Suprapubic skin (tissue), 4 donors: Measurements from ENCODE around the gene SETBP1. TPM values are rescaled to one million over a fixed set of nuclear protein-coding genes. Genes with fewer than 3 reads are reported as not detected.

Experiments used
- DNase-seq, 2 donors: peaks; one replicate each; pipeline ENCODE4 v3.0.0-alpha.2; 2019; ENCODE audit warnings: low spot score in 2 of 2
- H3K27ac ChIP-seq: fragments of 200-600 bp; sonication (generic); one replicate; pipeline ENCODE4 v1.5.1; 2019
- H3K27me3 ChIP-seq: fragments of 200-600 bp; sonication (generic); one replicate; pipeline ENCODE4 v1.5.1; 2019
- H3K36me3 ChIP-seq: fragments of 200-600 bp; sonication (generic); one replicate; pipeline ENCODE4 v1.5.1; 2019
- H3K4me1 ChIP-seq: fragments of 200-600 bp; sonication (generic); one replicate; pipeline ENCODE4 v1.5.1; 2019
- H3K4me3 ChIP-seq: fragments of 200-600 bp; sonication (generic); one replicate; pipeline ENCODE4 v1.5.1; 2019; ENCODE audit warnings: mild to moderate bottlenecking
- H3K9me3 ChIP-seq: fragments of 200-600 bp; sonication (generic); one replicate; pipeline ENCODE4 v1.5.1; 2019
- CTCF ChIP-seq, 2 donors: fragments of 200-600 bp in 1 of 2; fragments of 450-650 bp in 1 of 2; sonication (generic) in 1 of 2; IDR thresholded peaks; one replicate each; pipeline ENCODE4 v1.5.1; 2016 to 2019; ENCODE audit warnings: antibody characterized with exemption in 2 of 2, mild to moderate bottlenecking in 1 of 2, moderate library complexity in 1 of 2
- EP300 ChIP-seq: sonication (generic); formaldehyde crosslinking; IDR thresholded peaks from one replicate; pipeline ENCODE4 v1.6.1; 2017; ENCODE audit warnings: antibody characterized with exemption
- POLR2A ChIP-seq, 2 donors: fragments of 450-650 bp; IDR thresholded peaks; one replicate each; pipeline ENCODE4 v1.6.1; 2017; ENCODE audit warnings: antibody characterized with exemption in 2 of 2, mild to moderate bottlenecking in 2 of 2, moderate library complexity in 2 of 2
- POLR2AphosphoS5 ChIP-seq, 3 donors: sonication (generic); formaldehyde crosslinking; IDR thresholded peaks; one replicate each; pipeline ENCODE4 v1.6.1; 2017; ENCODE audit warnings: antibody characterized with exemption in 3 of 3
- WGBS: methylation state at CpG from one replicate; pipeline ENCODE4 v1.1.5; 2018; 5-methylcytosine and 5-hydroxymethylcytosine counted together
- total RNA-seq, 4 donors: library from RNA; depleted of rRNA; stranded (reverse); fragments of >200 nt; gene quantifications; one replicate each; pipeline ENCODE4 v1.1.0, GENCODE V29; 2016

SETBP1 gene
- total RNA-seq, 4 donors from 2014 or later = 13.1 to 25.6 (median 17.2) TPM

- Histone ChIP-seq H3K4me3 (no peak overlapping the region), H3K4me1 (peaks cover 6% of the 10 kb centered on the region), H3K9me3 (no peaks in the 10 kb centered on the region), H3K36me3 (no peaks in the 10 kb centered on the region), H3K27me3 (no peaks in the 10 kb centered on the region), H3K27ac (no peak overlapping the region)
- no peak for DNase-seq
- 92% methylated on average over 5 of the region's 5 CpGs for WGBS
- no peak for TF ChIP-seq POLR2AphosphoS5 (IDR thresholded peaks at IDR 0.05)
- TF ChIP-seq EP300 = no peak
- no peak for TF ChIP-seq CTCF (IDR thresholded peaks at IDR 0.05)
- no peak for TF ChIP-seq POLR2A (IDR thresholded peaks at IDR 0.05)
Measured at GRCh38 chr18:45103319-45104048, 422.8 kb downstream of the SETBP1 start.

- no peaks in the 10 kb centered on the region for H3K36me3 ChIP-seq
- H3K27me3 ChIP-seq = no peaks in the 10 kb centered on the region
- H3K27ac ChIP-seq = no peak overlapping the region
- 75% methylated on average over 1 of the region's 1 CpG for WGBS
- H3K9me3 ChIP-seq = no peaks in the 10 kb centered on the region
- DNase-seq = no peak
- TF ChIP-seq EP300 (no peak), CTCF (IDR thresholded peaks at IDR 0.05) (no peak), POLR2A (IDR thresholded peaks at IDR 0.05) (no peak), POLR2AphosphoS5 (IDR thresholded peaks at IDR 0.05) (no peak)
- H3K4me1 ChIP-seq = peaks cover 6% of the 10 kb centered on the region
- no peak overlapping the region for H3K4me3 ChIP-seq
Measured at GRCh38 chr18:45104049-45104395, 423.3 kb downstream of the SETBP1 start.

- DNase-seq = no peak
- H3K27ac ChIP-seq = no peak overlapping the region
- no peaks in the 10 kb centered on the region for H3K27me3 ChIP-seq
- no peak overlapping the region for H3K4me3 ChIP-seq
- WGBS = 46% methylated on average over 2 of the region's 2 CpGs
- H3K36me3 ChIP-seq = no peaks in the 10 kb centered on the region
- TF ChIP-seq EP300 = no peak
- no peak for TF ChIP-seq CTCF (IDR thresholded peaks at IDR 0.05)
- no peak for TF ChIP-seq POLR2A (IDR thresholded peaks at IDR 0.05)
- TF ChIP-seq POLR2AphosphoS5 (IDR thresholded peaks at IDR 0.05) = no peak
- peaks cover 12% of the 10 kb centered on the region for H3K4me1 ChIP-seq
- no peaks in the 10 kb centered on the region for H3K9me3 ChIP-seq
Measured at GRCh38 chr18:45106331-45106774, 425.7 kb downstream of the SETBP1 start.

GRCh38 chr18:45107425-45107824, 426.7 kb downstream of the SETBP1 start:
- DNase-seq = no peak
- Histone ChIP-seq H3K27ac (no peak overlapping the region), H3K27me3 (no peaks in the 10 kb centered on the region), H3K4me1 (peaks cover 12% of the 10 kb centered on the region), H3K9me3 (no peaks in the 10 kb centered on the region), H3K4me3 (no peak overlapping the region), H3K36me3 (no peaks in the 10 kb centered on the region)
- TF ChIP-seq POLR2A (IDR thresholded peaks at IDR 0.05) (no peak), EP300 (no peak), POLR2AphosphoS5 (IDR thresholded peaks at IDR 0.05) (no peak), CTCF (IDR thresholded peaks at IDR 0.05) (no peak)
- 79% methylated on average over 1 of the region's 1 CpG for whole genome bisulfite sequencing

GRCh38 chr18:45108754-45109153, 428.1 kb downstream of the SETBP1 start:
- H3K4me1 ChIP-seq = peaks cover 12% of the 10 kb centered on the region
- H3K9me3 ChIP-seq = no peaks in the 10 kb centered on the region
- DNase-seq = no peak
- WGBS = 90% methylated on average over 7 of the region's 7 CpGs
- no peak overlapping the region for H3K27ac ChIP-seq
- no peaks in the 10 kb centered on the region for H3K36me3 ChIP-seq
- no peaks in the 10 kb centered on the region for H3K27me3 ChIP-seq
- TF ChIP-seq CTCF (IDR thresholded peaks at IDR 0.05) (no peak), EP300 (no peak), POLR2A (IDR thresholded peaks at IDR 0.05) (no peak), POLR2AphosphoS5 (IDR thresholded peaks at IDR 0.05) (no peak)
- H3K4me3 ChIP-seq = no peak overlapping the region
